ENCODE results near the gene NET1. TPM values are rescaled to one million over a fixed set of nuclear protein-coding genes. Genes with fewer than 3 reads are reported as not detected.
"Not testable (repeated sequence)": the region's sequence is repeated elsewhere in the genome, so short reads cannot be mapped to it uniquely, and the experiment has no call there.

The NET1 gene
- total and polyA plus RNA-seq, 2 donors (not counting 3 experiments of a cell fraction or from before 2014, with no cell fraction given) = 14.4 to 46.3 TPM

DNA sequence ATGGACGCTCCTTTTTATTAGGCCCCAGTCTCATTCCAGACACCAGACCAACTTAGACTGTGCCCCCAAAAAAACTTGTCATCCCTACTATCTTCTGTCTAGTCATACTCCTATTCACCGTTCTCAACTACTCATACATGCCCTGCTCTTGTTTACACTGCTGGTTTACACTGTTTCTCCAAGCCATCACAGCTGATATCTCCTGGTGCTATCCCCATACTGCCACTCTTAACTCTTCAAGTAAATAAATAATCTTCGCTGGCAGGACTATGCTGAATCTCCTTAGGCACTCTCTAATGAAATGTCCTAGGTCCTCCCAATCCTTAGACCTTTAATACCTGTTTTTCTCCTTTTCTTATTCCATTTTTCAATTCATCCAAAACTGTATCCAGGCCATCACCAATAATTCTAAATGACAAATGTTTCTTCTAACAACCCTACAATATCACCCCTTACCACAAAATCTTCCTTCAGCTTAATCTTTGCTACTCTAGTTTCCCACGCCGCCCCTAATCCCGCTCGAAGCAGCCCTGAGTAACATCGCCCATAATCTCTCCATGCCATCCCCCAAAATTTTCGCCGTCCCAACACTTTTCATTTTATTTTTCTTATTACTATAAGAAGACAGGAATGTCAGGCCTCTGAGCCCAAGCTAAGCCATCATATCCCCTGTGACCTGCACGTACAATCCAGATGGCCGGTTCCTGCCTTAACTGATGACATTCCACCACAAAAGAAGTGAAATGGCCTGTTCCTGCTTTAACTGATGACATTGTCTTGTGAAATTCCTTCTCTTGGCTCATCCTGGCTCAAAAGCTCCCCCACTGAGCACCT lies 63.8 kb downstream of the NET1 start:
- H3K27ac ChIP-seq (ENCODE audit: insufficient read depth, low read depth, low read length); intact Hi-C loops (cut with micrococcal nuclease); H2AFZ ChIP-seq (ENCODE audit: low read depth, low read length); H3K36me3 ChIP-seq (ENCODE audit: control insufficient read depth in 2 of 2, extremely low read depth in 1 of 2, insufficient read depth in 2 of 2, low read length in 2 of 2); H3K9me3 ChIP-seq (replicated peaks; ENCODE audit: control insufficient read depth, insufficient read depth, low read length); FAIRE-seq; POLR2A ChIA-PET; H3K9me1 ChIP-seq (replicated peaks; ENCODE audit: control insufficient read depth, extremely low read depth, insufficient read depth, low read length); BruUV-seq (replicated peaks); H3K4me1 ChIP-seq (ENCODE audit: control insufficient read depth, extremely low read depth, insufficient read depth, low read length); H3K4me3 ChIP-seq (replicated peaks in 1 of 3; ENCODE audit: insufficient read depth in 1 of 3, low read depth in 1 of 3, low read length in 3 of 3); H3K27me3 ChIP-seq (ENCODE audit: control insufficient read depth in 2 of 2, insufficient read depth in 2 of 2, low read length in 2 of 2); H3K9ac ChIP-seq (replicated peaks; ENCODE audit: extremely low read depth, insufficient read depth, low read length); dilution Hi-C loops (cut with MboI; ENCODE audit: extremely low pct_ligation_motif_present, low sequenced_read_pairs); H4K20me1 ChIP-seq (replicated peaks; ENCODE audit: control insufficient read depth, extremely low read depth, insufficient read depth, low read length); H3K4me2 ChIP-seq (ENCODE audit: insufficient read depth, low read length); DNase-seq (ENCODE audit: low read depth, low spot score); H3K79me2 ChIP-seq (ENCODE audit: control insufficient read depth, insufficient read depth, low read length): not testable (repeated sequence)
- CTCF ChIA-PET = interaction anchor here (1.5 kb wide), 1 partner anchor 154 kb away, joined by 3 read pairs; no protein-coding TSS in a partner anchor

DNA sequence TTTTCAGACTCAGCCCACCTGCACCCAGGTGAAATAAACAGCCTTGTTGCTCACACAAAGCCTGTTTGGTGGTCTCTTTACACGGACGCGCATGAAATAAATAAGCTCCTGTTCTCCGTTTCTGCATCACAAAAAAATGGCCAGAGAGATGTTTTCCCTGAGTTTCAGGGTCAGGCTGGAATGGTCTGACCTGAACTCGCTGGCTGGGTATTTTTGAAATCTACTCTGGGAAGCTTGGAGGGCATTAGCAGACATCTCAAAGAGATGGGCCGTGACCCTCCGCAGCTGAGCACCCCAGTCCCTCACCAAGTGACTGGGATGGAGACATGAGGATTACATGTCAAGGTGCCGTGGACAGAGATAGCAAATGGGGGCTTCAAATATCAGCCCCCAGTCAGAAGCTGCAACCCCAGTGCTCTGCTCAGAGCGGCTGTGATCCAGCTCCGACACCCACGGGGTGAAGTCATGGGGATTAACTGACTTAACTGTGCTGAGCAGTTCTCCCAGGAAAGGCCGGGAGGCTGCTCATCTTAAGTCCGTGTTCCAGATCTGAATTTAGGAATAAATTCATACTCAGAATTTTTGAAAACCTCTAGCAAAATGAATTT lies 64.7 kb downstream of the NET1 start:
- no peak overlapping the region for H2AFZ ChIP-seq (ENCODE audit: low read depth, low read length)
- POLR2A ChIA-PET = no interaction called here
- FAIRE-seq (no peak), DNase-seq (ENCODE audit: low read depth, low spot score) (no peak)
- H3K79me2 ChIP-seq (ENCODE audit: control insufficient read depth, insufficient read depth, low read length) = no peaks in the 10 kb centered on the region
- no peaks in the 10 kb centered on the region for H4K20me1 ChIP-seq (replicated peaks; ENCODE audit: control insufficient read depth, extremely low read depth, insufficient read depth, low read length)
- BruUV-seq (replicated peaks) = no TSS peak
- dilution Hi-C loops (cut with MboI; ENCODE audit: extremely low pct_ligation_motif_present, low sequenced_read_pairs) = no loop called here
- no peak overlapping the region for H3K27ac ChIP-seq (ENCODE audit: insufficient read depth, low read depth, low read length)
- H3K9me3 ChIP-seq (replicated peaks; ENCODE audit: control insufficient read depth, insufficient read depth, low read length) = no peaks in the 10 kb centered on the region
- CTCF ChIA-PET = interaction anchor here (1.5 kb wide), 1 partner anchor 153 kb away, joined by 3 read pairs; no protein-coding TSS in a partner anchor
- TF ChIP-seq GATA2 (IDR thresholded peaks at IDR 0.05; ENCODE audit: insufficient read depth, insufficient read length, low read depth, low read length) (no peak), POLR2A (IDR thresholded peaks at IDR 0.05; ENCODE audit: low read depth, low read length) (no peak), FOS (IDR thresholded peaks at IDR 0.05; ENCODE audit: borderline replicate concordance, insufficient read depth, low read length) (no peak), JUN (IDR thresholded peaks at IDR 0.05; ENCODE audit: borderline replicate concordance, insufficient read depth, insufficient read length, low read depth) (no peak), POLR2AphosphoS5 (IDR thresholded peaks at IDR 0.05; ENCODE audit: insufficient read depth, low read depth, low read length) (no peak), EZH2 (IDR thresholded peaks at IDR 0.05; ENCODE audit: borderline replicate concordance, low read depth, low read length, severe bottlenecking) (no peak), MYC (IDR thresholded peaks at IDR 0.05; ENCODE audit: low read depth, low read length) (no peak)
- TF ChIP-seq, protein P1, sequence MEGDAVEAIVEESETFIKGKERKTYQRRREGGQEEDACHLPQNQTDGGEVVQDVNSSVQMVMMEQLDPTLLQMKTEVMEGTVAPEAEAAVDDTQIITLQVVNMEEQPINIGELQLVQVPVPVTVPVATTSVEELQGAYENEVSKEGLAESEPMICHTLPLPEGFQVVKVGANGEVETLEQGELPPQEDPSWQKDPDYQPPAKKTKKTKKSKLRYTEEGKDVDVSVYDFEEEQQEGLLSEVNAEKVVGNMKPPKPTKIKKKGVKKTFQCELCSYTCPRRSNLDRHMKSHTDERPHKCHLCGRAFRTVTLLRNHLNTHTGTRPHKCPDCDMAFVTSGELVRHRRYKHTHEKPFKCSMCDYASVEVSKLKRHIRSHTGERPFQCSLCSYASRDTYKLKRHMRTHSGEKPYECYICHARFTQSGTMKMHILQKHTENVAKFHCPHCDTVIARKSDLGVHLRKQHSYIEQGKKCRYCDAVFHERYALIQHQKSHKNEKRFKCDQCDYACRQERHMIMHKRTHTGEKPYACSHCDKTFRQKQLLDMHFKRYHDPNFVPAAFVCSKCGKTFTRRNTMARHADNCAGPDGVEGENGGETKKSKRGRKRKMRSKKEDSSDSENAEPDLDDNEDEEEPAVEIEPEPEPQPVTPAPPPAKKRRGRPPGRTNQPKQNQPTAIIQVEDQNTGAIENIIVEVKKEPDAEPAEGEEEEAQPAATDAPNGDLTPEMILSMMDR (IDR thresholded peaks at IDR 0.05; ENCODE audit: extremely low read depth in 1 of 2, insufficient read depth in 1 of 2, low read depth in 1 of 2, low read length in 2 of 2) = no peak
- TF ChIP-seq, protein P2, sequence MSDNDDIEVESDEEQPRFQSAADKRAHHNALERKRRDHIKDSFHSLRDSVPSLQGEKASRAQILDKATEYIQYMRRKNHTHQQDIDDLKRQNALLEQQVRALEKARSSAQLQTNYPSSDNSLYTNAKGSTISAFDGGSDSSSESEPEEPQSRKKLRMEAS (IDR thresholded peaks at IDR 0.05; ENCODE audit: insufficient read depth, insufficient read length) = no peak
- no peak overlapping the region for H3K9ac ChIP-seq (replicated peaks; ENCODE audit: extremely low read depth, insufficient read depth, low read length)
- H3K27me3 ChIP-seq (ENCODE audit: control insufficient read depth in 2 of 2, insufficient read depth in 2 of 2, low read length in 2 of 2) = peaks cover 0 to 2% of the 10 kb centered on the region in 2 experiments
- H3K36me3 ChIP-seq (ENCODE audit: control insufficient read depth in 2 of 2, extremely low read depth in 1 of 2, insufficient read depth in 2 of 2, low read length in 2 of 2) = no peaks in the 10 kb centered on the region
- intact Hi-C loops (cut with micrococcal nuclease) = no loop called here
- no peaks in the 10 kb centered on the region for H3K4me1 ChIP-seq (ENCODE audit: control insufficient read depth, extremely low read depth, insufficient read depth, low read length)
- no peaks in the 10 kb centered on the region for H3K9me1 ChIP-seq (replicated peaks; ENCODE audit: control insufficient read depth, extremely low read depth, insufficient read depth, low read length)
- no peak overlapping the region for H3K4me2 ChIP-seq (ENCODE audit: insufficient read depth, low read length)
- H3K4me3 ChIP-seq (replicated peaks in 1 of 3; ENCODE audit: insufficient read depth in 1 of 3, low read depth in 1 of 3, low read length in 3 of 3) = no peak overlapping the region
